H7 (cell line): ENCODE measurements around the gene FNTB. TPM values are rescaled to one million over a fixed set of nuclear protein-coding genes. Genes with fewer than 3 reads are reported as not detected.
A peak's percentile ranks its signal among the peaks of the same experiment; 100 is the strongest.

Source experiments
- DNase-seq: peaks from one replicate; pipeline ENCODE4 v3.0.0; 2012
- H3K27me3 ChIP-seq: 2 replicates; pipeline ENCODE4 v1.6.0; 2011; ENCODE audit warnings: mild to moderate bottlenecking, low read length; ENCODE audit not compliant: control insufficient read depth, insufficient read depth
- H3K36me3 ChIP-seq: replicated peaks from 2 replicates; pipeline ENCODE4 v1.5.1; 2011; ENCODE audit warnings: low read length; ENCODE audit not compliant: control insufficient read depth, insufficient read depth
- H3K4me3 ChIP-seq: 2 replicates; pipeline ENCODE4 v1.5.1; 2011; ENCODE audit warnings: low read depth, mild to moderate bottlenecking, control low read depth, low read length, moderate library complexity; ENCODE audit not compliant: insufficient read depth
- total RNA-seq: library from RNA; depleted of rRNA; stranded (reverse); fragments of >200 nt; shearing (Covaris generic); gene quantifications from 2 replicates; pipeline ENCODE4 v1.2.3, GENCODE V29; 2014

Gene FNTB
- total RNA-seq, 1 experiment from 2014 or later: 11.4 TPM

DNA sequence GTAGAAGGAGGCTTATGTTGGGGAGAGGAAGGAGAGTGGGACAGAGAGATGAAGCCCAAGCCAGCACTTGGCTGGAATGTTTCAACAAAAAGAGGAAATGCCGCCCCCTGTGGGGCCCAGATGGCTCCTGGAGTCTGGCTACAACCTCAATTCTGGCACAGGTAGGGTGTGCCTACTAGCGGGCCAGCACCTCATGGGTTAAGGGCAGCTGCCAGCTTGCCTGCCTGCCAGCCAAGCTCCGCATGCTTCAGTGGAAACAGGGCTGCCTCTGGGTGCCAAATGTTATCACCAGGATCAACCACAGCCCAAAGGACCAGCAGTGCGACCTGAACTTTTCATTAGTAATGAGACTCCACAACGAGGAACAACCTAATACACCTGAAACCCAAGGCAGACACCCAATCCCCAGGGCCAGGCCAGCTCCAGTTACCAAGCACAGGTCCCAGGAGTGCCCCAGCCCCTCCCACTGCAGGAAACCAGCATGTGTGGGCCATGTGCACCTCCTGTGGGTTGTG lies 25.9 kb upstream of the FNTB start:
- DNase-seq: peak; percentile 81
- H3K36me3 ChIP-seq: no peaks in the 10 kb centered on the region
- no peak overlapping the region for H3K4me3 ChIP-seq
- no peaks in the 10 kb centered on the region for H3K27me3 ChIP-seq

- Histone ChIP-seq H3K4me3 (no peak overlapping the region), H3K27me3 (no peaks in the 10 kb centered on the region), H3K36me3 (no peaks in the 10 kb centered on the region)
- no peak for DNase-seq
These were observed 23.1 kb upstream of the FNTB start for GRCh38 chr14:64963611-64964010.

- Histone ChIP-seq H3K4me3 (no peak overlapping the region), H3K27me3 (no peaks in the 10 kb centered on the region; the same call in 1 of the 2 replicates), H3K36me3 (no peaks in the 10 kb centered on the region)
- DNase-seq: no peak
These were observed 21.2 kb upstream of the FNTB start for GRCh38 chr14:64965356-64966000.

DNA sequence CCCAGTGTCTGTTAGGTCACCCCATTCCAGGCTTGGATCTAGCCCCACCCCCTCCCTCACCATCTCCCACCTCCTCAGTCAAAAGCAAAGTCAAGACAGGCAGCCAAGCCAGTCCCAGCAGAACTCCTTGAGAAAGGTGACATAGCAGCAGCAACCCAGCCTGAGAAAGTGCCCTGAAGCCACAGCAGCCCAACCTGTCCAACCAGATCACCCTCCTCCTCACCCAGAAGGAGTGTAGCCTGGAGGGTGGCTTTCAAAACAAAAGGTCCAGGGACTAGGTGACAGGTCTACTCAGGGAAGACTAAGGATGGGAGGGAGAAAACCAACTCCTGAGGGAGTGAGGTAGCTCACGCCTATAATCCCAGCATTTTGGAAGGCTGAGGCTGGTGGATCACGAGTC lies 19.7 kb upstream of the FNTB start:
- peaks cover 8% of the 10 kb centered on the region; the same call in 1 of the 2 replicates for H3K27me3 ChIP-seq

GRCh38 chr14:64968167-64968566 lies 18.5 kb upstream of the FNTB start:
- H3K36me3 ChIP-seq: no peaks in the 10 kb centered on the region
- H3K27me3 ChIP-seq: peaks cover 8% of the 10 kb centered on the region; the same call in 1 of the 2 replicates
- no peak overlapping the region for H3K4me3 ChIP-seq
- DNase-seq: no peak

More for the DNA sequence above, 19.7 kb upstream of the FNTB start:
- H3K4me3 ChIP-seq: no peak overlapping the region
- DNase-seq: no peak
- no peaks in the 10 kb centered on the region for H3K36me3 ChIP-seq

- H3K4me3 ChIP-seq: no peak overlapping the region
- H3K27me3 ChIP-seq: peaks cover 8% of the 10 kb centered on the region; the same call in 1 of the 2 replicates
- DNase-seq: peak; percentile 68
- no peaks in the 10 kb centered on the region for H3K36me3 ChIP-seq
These were observed 18.0 kb upstream of the FNTB start for GRCh38 chr14:64968651-64969050.

DNA sequence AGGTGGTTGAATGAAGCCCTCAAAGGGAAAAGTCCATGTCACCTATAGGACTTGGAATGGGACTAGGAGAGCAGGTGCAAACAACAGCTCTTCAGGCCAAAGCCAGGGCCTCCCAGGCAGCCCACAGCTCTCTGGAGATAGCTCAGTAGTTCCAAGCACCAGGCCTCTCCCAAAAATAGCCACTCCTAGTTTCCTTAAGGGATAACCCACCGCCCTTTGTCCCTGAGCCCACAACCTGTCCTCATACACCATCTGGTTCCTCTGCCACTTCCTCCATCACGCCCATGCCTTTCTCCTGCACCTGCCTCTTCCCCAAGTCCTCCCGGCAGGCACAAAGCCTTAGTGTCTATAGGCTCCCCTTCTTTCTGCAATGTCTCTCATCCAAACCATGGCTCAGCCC lies 16.7 kb upstream of the FNTB start:
- DNase-seq: no peak
- Histone ChIP-seq H3K36me3 (no peaks in the 10 kb centered on the region), H3K4me3 (no peak overlapping the region), H3K27me3 (peaks cover 8% of the 10 kb centered on the region; the same call in 1 of the 2 replicates)

DNA sequence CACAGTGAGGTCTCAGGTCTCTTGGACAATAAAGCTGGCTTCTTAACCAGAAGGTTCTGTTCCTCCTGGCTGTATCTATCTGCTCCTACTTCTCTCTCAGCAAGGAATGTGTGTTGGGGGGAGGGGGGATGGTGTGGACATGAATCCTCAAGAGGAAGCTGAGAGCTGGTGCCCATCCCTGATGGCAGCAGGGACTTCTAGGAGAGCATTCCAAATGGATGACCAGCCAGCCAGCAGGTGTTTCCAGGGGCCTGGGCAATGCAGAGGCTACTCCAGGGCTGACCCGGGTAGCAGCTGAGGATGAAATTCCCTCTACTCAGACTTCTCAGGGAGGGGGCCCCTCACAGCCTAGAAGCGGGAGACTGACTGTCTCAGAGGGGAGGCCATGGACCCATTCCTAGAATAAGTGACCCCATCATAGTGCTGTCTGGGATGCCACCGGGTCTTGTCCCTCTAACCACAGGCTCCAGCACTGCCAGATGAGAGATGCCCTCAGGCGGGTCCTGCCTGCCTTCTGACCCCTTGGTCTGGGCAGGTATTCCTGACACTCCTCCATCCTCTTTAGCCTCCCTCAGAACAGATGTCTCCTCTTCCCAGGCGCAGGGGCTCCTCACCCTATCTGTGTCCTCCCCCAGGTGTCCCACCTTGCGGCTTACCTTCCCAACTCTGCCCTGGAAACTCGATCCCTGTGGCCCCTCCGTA lies 15.8 kb upstream of the FNTB start:
- peak; percentile 60 for DNase-seq
- Histone ChIP-seq H3K27me3 (peaks cover 8% of the 10 kb centered on the region; the same call in 1 of the 2 replicates), H3K4me3 (peak overlapping the region; percentile 74), H3K36me3 (no peaks in the 10 kb centered on the region)

DNA sequence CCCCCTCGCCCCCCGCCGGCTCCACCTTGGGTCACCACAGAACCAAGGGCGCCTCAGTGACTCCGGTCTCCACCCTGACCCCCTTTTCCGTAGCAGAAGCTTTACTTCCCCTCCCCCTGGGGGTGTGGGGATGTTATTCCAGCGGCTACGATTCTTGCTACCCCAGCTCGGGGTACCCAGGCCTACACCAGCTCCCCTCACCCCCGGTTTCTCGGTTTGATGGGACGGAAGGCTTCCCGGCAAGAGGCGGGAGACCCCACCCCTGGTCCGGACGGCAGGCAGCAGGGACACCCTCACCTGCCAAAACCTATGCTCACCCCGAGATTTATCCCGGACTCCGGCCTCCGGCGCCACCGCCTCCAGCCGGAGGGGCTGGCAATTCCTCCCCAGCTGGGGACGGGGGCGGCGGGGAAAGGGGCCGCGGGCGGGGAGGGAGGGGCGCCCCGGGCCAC lies 15.2 kb upstream of the FNTB start:
- peak; percentile 74 for DNase-seq
- H3K4me3 ChIP-seq: peak overlapping the region; percentile 74
- peaks cover 8% of the 10 kb centered on the region; the same call in 1 of the 2 replicates for H3K27me3 ChIP-seq
- H3K36me3 ChIP-seq: no peaks in the 10 kb centered on the region

DNA sequence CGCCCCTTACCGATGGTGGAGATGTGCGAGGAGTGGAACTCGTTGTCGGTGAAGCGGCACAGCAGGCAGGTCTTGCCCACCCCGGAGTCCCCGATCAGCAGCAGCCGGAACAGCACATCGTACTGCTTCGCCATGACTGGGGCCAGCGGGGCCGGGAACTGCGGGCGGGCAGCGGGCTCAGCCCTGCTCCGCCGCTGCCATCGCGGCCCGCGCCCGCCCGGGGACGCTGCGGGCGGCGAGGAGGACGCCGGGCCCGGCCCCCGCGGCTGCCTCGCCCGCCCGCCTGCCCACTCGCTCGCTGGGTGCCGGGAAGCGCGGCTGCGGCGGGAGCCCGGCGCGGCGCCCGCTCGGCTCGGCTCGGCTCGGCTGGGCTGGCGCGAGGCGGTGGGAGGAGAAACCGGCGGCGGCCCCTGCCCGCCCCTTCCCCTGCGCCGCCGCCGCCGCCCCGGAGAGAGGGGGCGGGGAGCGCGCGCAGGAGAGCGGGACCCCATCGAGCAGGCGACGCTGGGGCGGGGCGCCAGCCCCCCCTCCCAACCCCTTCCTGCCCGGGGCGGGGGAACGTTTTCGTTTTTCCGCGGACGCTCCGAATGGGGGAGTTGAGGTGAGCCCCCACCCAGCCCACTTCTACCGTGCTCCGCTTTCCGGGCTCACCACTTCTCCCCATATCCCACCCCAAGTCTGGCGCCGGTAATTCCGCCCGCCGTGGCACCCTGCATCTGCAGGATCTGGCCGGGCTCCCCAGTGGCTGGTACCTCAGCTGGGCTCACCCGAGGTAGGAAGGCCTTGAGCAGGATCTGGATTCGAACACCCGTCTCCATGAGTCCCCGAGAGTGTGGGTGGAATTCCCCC lies 14.5 kb upstream of the FNTB start, which contains the start of gene RAB15:
Gene RAB15 (minus strand): TSS at position 394 of the 849 bp plus-strand sequence. CDS start 260 bp downstream, at position 134.
- peak; percentile 91 for DNase-seq
- Histone ChIP-seq H3K36me3 (no peaks in the 10 kb centered on the region), H3K4me3 (peak within 1 kb of the TSS; percentile 74), H3K27me3 (peaks cover 8% of the 10 kb centered on the region; the same call in 1 of the 2 replicates)

- DNase-seq: no peak
- no peaks in the 10 kb centered on the region for H3K36me3 ChIP-seq
- H3K4me3 ChIP-seq: peak overlapping the region; percentile 58; the same call in 1 of the 2 replicates
- peaks cover 8% of the 10 kb centered on the region; the same call in 1 of the 2 replicates for H3K27me3 ChIP-seq
These were observed 13.7 kb upstream of the FNTB start for GRCh38 chr14:64973026-64973442.

DNA sequence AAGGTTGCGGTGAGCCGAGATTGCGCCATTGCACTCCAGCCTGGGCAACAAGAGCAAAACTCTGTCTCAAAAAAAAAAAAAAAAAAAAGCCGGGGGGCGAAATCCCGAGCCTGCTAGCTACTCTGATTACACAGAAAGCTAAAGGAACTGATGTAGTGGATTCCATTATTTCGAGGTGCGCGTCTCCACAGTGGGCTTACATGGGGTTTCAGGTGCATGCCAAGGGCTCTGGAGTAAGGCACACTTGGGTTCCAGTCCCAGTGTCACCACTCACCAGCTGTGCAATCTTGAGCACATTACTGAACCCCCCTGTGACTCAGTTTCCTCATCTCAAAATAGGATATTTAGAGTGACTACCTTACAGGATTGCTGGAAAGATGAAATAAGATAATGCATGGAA lies 12.9 kb upstream of the FNTB start:
- Histone ChIP-seq H3K4me3 (no peak overlapping the region), H3K36me3 (no peaks in the 10 kb centered on the region), H3K27me3 (peaks cover 8% of the 10 kb centered on the region; the same call in 1 of the 2 replicates)
- DNase-seq: no peak

DNA sequence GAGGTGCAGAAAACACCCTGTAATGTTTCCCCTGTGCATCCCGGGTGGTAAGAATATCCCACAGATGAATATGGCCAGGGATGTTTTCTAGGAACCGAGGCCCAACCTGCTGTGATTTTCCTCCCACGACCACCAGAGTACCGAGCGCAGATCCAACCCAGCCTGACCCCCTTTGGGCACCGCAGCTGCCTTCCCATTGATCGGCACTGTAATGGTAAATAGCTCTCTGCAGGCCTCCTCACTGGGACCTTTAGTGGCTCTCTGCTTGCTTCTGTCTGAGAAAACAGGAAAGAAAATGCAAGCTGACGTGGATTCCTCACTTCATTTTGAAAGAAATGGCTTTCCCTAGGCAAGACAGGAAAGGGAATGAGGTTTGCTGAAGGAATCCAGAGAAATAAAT lies 12.1 kb upstream of the FNTB start:
- Histone ChIP-seq H3K4me3 (no peak overlapping the region), H3K36me3 (no peaks in the 10 kb centered on the region), H3K27me3 (peaks cover 8% of the 10 kb centered on the region; the same call in 1 of the 2 replicates)
- peak; percentile 76 for DNase-seq
